NCI-H2196 (cell line): ENCODE measurements around the gene KCNH4.

Source experiments
- DNase-seq: peaks from one replicate; lab custom pipeline; 2025; ENCODE audit not compliant: unreplicated experiment; lab: John Stamatoyannopoulos, UW

The KCNH4 gene

GRCh38 chr17:42120161-42120769 is 60.7 kb downstream of the KCNH4 start:
- no peak for DNase-seq

- DNase-seq, result no peak
These were observed 61.6 kb downstream of the KCNH4 start for GRCh38 chr17:42119301-42119700.

- DNase-seq, result no peak
These were observed 62.4 kb downstream of the KCNH4 start for GRCh38 chr17:42118545-42118944.

GRCh38 chr17:42118126-42118510 is 62.8 kb downstream of the KCNH4 start:
- DNase-seq, result no peak

GRCh38 chr17:42117397-42118125 is 63.4 kb downstream of the KCNH4 start:
- no peak for DNase-seq

GRCh38 chr17:42116705-42117396 is 64.1 kb downstream of the KCNH4 start:
- peak; percentile 74 for DNase-seq

GRCh38 chr17:42114118-42114517 is 66.8 kb downstream of the KCNH4 start:
- DNase-seq, result no peak

- no peak for DNase-seq
These were observed 67.5 kb downstream of the KCNH4 start for GRCh38 chr17:42113293-42114069.

- peak; percentile 60 for DNase-seq
These were observed 68.3 kb downstream of the KCNH4 start, which contains the start of gene DHX58 for GRCh38 chr17:42112552-42113176. Gene DHX58 (minus strand): TSS chr17:42112714. CDS start chr17:42111892, 822 bp downstream.

- no peak for DNase-seq
These were observed 68.9 kb downstream of the KCNH4 start for GRCh38 chr17:42111871-42112551.

GRCh38 chr17:42111265-42111636 is 69.7 kb downstream of the KCNH4 start:
- DNase-seq, result peak; percentile 33

- no peak for DNase-seq
These were observed 70.4 kb downstream of the KCNH4 start for GRCh38 chr17:42110301-42111264.

GRCh38 chr17:42109086-42109485 is 71.9 kb downstream of the KCNH4 start:
- no peak for DNase-seq

GRCh38 chr17:42107597-42108576 is 73.1 kb downstream of the KCNH4 start:
- peak; percentile 83 for DNase-seq

GRCh38 chr17:42107124-42107523 is 73.8 kb downstream of the KCNH4 start:
- no peak for DNase-seq
